Measurements from ENCODE around the gene TMEM147.
A peak's percentile ranks its signal among the peaks of the same experiment; 100 is the strongest.

TMEM147 gene

GRCh38 chr19:35545001-35545854, at the start of gene TMEM147:
Gene TMEM147, plus strand, starts transcription at chr19:35545626. Its CDS starts 114 bp downstream, at chr19:35545740.
- peak; percentile 89 to 90 for DNase-seq

GRCh38 chr19:35497406-35497805, 48.0 kb upstream of the TMEM147 start:
- no peak for DNase-seq

- no peak for DNase-seq
These were observed 47.2 kb upstream of the TMEM147 start for GRCh38 chr19:35498220-35498619.

DNA sequence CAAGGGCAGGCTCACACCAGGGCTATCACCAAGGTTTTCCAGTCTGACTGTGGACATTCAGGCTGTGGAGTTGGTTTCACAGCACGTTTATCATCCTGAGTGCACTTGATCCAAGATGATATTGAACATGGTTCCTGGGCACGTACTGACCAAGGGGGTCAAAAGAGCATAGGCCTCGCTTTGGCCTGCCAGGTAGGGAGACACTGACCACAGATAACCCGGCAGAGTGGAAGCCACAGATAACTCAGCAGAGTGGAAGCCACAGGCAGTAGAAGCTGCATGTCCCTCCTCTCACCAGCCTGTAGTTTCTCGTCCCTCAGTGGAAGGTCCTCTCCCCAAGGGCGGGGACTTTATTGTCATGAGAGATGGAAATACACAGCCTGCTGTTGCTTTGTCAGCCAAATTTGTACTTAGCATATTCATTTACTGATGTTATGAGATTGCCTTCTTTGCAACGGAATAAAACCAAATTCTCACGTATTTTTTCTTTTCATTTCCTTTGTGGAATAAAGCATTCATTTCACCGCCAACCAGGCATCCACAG, 46.4 kb upstream of the TMEM147 start:
- no peak for DNase-seq

DNA sequence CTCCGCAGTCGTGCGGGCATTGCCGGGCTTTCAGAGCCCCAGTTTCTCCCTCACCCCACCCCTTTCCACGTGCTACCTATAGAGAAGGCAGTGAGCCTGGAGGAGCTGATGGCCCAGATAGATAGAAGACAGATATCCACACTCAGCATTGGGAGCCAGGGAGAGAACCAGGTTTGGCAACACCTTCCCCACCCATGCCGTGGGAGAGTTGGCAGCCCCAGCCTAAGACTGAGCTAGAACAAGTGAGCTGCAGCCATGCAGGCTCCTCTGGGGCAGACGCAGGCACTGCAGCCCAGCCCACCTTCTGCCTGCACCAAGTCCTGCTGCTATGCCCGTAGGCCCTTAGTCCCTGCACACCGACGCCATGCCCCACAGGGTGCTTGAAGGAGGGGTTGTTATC, 44.8 kb upstream of the TMEM147 start:
- no peak for DNase-seq

GRCh38 chr19:35501684-35502083, 43.7 kb upstream of the TMEM147 start:
- DNase-seq = no peak

DNA sequence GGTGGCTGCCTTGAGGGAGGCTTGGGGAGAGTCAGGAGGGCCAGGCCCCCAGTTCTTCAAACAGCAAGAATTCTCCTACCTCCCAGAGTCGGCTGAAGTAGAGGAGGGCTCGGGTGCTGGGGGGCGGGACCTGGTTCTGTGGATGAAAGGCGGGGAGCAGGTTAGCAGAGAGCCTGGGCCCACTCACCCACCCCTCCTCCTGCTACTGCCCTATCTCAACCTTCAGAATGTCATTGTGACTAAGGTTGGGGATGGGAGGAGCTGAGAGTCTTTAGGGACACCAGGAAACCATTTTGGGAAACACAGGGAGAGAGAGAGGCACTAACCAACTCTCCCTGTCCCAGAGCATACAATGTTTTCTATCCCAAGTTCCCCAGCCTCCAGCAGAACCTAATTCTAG, 42.7 kb upstream of the TMEM147 start:
- no peak for DNase-seq

GRCh38 chr19:35506011-35506410, 39.4 kb upstream of the TMEM147 start:
- no peak for DNase-seq

DNA sequence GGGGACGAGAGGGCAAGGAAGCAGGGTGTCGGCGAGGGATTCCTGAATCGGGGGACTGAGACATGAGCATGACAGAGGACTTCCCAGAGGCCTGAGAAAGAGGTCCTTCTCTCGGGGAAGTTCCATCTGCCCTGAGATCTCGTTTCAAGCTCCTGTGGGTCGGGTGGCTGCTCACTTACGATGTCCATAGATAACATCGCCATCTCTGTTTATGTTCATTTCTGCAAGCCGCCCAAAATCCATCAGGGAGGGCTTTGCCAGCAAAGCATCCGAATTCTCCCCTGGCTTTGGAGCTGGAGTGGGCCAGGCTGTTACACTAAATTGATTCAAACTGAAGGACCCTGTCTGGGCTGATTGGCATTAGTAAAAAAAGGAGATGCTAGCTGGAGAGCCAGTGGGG, 37.9 kb upstream of the TMEM147 start:
- no peak for DNase-seq

- DNase-seq = no peak
These were observed 37.3 kb upstream of the TMEM147 start for GRCh38 chr19:35508129-35508528.

GRCh38 chr19:35509018-35509652, 36.3 kb upstream of the TMEM147 start:
- DNase-seq = peak; percentile 26 to 43

DNA sequence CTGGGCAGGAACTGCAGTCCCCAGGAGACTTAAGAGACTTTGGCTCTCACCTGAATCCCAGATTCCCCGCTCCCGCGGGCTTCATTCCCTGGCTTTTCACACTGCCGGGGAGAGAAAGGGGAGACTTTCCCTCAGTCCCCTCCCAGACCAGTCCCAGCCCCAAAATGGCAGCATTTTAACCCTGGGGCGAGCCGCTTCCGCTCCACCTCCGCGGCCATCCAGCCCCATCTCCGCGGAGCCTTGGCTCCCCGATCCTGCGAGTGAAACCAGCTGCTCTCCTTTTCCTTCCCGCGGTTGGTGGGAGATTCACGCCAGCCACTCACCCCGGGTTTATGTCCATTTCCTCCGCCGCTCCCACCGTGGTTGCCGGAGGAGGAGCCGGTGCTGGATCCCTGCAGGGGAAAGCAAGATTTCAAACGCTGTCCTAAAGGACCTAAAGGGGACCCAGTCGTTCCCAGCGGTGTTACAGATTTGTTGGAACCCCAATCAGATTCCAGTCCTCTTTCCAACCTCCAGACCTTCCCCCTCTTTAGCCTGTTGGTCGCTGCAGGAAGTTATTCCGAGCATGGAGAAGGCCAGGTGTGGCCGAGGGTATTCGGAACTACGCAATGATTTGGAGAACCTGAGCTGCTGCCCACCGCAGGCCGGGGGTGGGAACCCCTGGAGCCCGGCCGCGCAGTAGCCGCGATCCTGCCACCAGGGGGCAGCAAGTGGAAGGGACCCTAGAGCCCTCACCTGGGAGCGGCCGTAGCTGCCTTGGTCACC, 35.4 kb upstream of the TMEM147 start:
- DNase-seq = peak; percentile 83 to 86

DNA sequence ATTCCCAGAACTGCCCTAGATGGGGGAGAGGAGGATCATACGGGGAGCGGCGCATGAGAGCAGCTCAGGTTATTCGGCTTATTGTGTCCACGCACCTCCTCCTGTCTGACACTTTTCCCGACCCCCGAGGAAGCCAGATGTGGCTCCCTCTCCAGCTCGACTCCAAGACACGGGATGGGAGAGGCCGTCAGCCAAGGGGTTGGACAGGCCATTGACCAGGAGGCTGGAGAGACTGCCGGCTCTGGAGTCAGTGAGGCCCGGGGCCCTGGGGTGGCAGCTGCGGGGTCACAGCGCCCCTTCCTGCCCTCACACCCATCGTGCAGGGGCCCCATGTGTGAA, 34.8 kb upstream of the TMEM147 start:
- no peak for DNase-seq

- no peak for DNase-seq
These were observed 34.1 kb upstream of the TMEM147 start for GRCh38 chr19:35511337-35511736.

- no peak for DNase-seq
These were observed 32.4 kb upstream of the TMEM147 start for GRCh38 chr19:35512831-35513627.

GRCh38 chr19:35513628-35514281, 31.7 kb upstream of the TMEM147 start, which contains the start of gene DMKN:
Gene DMKN, minus strand, starts transcription at chr19:35513649. Its CDS starts 174 bp downstream, at chr19:35513475.
- no peak for DNase-seq

DNA sequence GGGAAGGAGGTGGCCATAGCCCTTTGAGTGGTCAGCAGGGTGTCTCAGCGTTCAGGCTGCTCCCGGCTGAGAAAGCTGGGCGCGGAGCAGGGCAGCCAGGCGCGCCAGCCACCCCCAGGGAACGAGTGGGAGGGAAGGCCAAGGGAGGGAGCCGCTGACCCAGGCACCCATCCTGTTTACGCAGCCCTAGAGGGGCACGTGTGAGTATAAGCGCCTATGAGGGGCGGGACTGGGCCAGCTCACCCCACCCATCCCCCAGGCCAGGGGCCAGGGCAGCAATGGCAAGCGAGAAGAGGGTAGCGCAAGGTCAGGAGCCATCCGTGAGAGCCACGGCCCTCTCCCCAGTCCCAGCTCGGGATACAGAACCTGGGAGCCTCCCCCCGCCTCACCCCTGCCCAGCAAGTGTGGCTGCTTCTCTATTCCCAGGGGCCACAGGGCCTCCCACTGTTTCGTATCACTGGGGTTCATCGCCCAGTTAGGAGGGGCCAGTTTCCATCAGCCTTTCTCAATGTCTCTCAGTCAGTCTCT, 31.1 kb upstream of the TMEM147 start:
- DNase-seq = no peak

DNA sequence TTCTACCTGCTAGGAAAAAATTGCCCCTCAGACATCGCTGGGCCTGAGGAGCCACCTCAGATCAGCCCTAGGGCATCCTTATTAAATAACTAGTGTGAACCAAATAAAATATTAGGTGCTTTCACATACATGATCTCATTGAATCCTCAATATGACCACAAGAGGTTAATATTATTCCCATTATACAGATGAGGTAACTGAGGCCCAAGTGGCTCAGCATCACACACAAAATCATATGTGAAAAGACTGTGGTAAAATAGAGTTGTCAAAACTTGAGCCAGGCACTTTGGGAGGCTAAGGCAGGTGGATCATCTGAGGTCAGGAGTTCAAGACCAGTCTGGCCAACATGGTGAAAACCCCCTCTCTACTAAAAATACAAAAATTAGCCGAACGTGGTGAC, 29.1 kb upstream of the TMEM147 start:
- DNase-seq = no peak

DNA sequence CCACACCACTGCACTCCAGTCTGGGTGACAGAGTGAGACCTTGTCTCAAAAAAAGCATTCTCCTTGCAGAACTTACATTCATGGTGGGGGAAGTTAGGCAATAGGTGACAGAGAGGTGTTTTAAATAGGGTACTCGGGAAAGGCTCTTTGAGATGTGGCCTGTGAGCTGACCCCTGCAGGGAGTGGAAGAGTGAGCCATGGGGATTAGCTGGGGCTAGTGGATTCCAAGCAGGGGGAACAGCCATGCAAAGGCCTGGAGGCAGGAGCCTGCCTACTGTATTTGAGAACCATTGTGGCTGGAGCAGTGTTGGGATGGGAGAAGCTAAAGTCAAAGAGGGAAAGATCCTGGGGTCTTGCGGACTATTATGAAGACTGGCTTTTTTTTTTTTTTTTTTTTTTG, 28.1 kb upstream of the TMEM147 start:
- DNase-seq = no peak

DNA sequence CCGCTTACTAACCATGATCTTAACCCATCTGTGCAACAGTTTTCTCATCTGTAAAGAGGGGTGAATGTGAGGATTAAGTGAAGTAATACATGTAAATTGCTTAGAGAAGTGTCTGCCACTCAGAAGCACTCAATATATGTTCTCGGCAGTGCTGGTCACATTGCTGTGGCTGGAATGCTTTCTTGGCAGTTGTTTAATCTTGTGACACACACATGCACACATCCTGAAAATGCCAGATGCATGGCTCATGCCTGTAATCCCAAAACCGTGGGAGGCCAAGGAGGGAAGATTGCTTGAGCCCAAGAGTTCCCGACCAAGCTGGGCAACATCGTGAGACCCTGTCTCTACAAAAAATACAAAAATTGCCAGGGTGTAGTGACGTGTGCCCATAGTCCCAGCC, 27.1 kb upstream of the TMEM147 start:
- DNase-seq = no peak

GRCh38 chr19:35519291-35519690, 26.1 kb upstream of the TMEM147 start:
- no peak for DNase-seq

Data from activated CD4-positive, alpha-beta T cell treated with anti-CD3 and anti-CD28 coated beads, Interleukin-2, amount 50 U/mL, for 48 hours (primary cell).